ENCODE measurements around the gene SH3PXD2A. TPM values are rescaled to one million over a fixed set of nuclear protein-coding genes. Genes with fewer than 3 reads are reported as not detected.

Gene SH3PXD2A
- total and polyA plus RNA-seq, 9 of the 15 experiments (the other 6 are each of a cell fraction or from before 2014, with no cell fraction given) = 0.41 to 9.3 (median 2.5) TPM

DNA sequence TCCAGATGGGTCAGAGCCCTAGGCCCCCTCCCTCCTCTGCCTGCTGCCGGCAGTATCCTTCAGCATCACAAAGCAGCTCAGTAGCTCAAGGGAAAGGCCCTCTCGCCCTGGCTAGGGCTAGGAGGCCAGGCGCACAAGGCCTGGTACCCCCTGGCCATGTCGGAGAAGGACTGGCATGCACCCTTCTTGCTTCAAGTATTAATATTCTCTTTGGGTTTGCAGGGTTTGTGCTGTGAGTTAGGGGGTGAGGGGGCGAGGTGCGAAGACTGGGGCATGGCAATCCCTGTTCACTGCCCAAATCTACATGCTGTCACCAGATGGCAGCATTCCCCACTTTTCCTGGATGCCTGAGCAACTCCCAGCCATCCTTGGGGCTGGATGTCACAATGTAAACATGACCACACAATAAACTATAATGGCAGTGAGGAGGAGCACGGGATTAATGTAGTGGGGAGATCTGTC is 256.7 kb downstream of the SH3PXD2A start (continued):
- TF ChIP-seq POLR2AphosphoS2 (IDR thresholded peaks at IDR 0.05; ENCODE audit: low read length) = peak; percentile 45; the same call in 1 of the 2 replicates
- TF ChIP-seq RNF2 (IDR thresholded peaks at IDR 0.05) = no peak
- TF ChIP-seq SMC3 (conservative IDR thresholded peaks at IDR 0.05; ENCODE audit: insufficient read depth, low read depth, low read length) = peak; percentile 70
- no peak for TF ChIP-seq ZBTB8A (IDR thresholded peaks at IDR 0.05; ENCODE audit: partially characterized antibody)
- TF ChIP-seq FOXK1 (CRISPR knock-in tag; IDR thresholded peaks at IDR 0.05; ENCODE audit: borderline replicate concordance) = no peak
- TF ChIP-seq TRIM24 (IDR thresholded peaks at IDR 0.05) = no peak
- TF ChIP-seq SMAD4 (CRISPR knock-in tag; conservative IDR thresholded peaks at IDR 0.05) = no peak
- TF ChIP-seq, protein P1, sequence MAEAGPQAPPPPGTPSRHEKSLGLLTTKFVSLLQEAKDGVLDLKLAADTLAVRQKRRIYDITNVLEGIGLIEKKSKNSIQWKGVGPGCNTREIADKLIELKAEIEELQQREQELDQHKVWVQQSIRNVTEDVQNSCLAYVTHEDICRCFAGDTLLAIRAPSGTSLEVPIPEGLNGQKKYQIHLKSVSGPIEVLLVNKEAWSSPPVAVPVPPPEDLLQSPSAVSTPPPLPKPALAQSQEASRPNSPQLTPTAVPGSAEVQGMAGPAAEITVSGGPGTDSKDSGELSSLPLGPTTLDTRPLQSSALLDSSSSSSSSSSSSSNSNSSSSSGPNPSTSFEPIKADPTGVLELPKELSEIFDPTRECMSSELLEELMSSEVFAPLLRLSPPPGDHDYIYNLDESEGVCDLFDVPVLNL (CRISPR knock-in tag; IDR thresholded peaks at IDR 0.05; ENCODE audit: low read depth) = no peak
- TF ChIP-seq, protein P2, sequence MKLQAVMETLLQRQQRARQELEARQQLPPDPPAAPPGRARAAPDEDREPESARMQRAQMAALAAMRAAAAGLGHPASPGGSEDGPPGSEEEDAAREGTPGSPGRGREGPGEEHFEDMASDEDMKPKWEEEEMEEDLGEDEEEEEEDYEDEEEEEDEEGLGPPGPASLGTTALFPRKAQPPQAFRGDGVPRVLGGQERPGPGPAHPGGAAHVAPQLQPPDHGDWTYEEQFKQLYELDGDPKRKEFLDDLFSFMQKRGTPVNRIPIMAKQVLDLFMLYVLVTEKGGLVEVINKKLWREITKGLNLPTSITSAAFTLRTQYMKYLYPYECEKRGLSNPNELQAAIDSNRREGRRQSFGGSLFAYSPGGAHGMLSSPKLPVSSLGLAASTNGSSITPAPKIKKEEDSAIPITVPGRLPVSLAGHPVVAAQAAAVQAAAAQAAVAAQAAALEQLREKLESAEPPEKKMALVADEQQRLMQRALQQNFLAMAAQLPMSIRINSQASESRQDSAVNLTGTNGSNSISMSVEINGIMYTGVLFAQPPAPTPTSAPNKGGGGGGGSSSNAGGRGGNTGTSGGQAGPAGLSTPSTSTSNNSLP (IDR thresholded peaks at IDR 0.05; ENCODE audit: borderline replicate concordance, low read depth, low read length) = no peak
- 0 out of 2 replicates have a peak, but pooled peaks have one; percentile 4 for TF ChIP-seq CREM (IDR thresholded peaks at IDR 0.05; ENCODE audit: low read depth)
- peak; percentile 55 for TF ChIP-seq CEBPB (tag; IDR thresholded peaks at IDR 0.05)
- TF ChIP-seq, protein P3, sequence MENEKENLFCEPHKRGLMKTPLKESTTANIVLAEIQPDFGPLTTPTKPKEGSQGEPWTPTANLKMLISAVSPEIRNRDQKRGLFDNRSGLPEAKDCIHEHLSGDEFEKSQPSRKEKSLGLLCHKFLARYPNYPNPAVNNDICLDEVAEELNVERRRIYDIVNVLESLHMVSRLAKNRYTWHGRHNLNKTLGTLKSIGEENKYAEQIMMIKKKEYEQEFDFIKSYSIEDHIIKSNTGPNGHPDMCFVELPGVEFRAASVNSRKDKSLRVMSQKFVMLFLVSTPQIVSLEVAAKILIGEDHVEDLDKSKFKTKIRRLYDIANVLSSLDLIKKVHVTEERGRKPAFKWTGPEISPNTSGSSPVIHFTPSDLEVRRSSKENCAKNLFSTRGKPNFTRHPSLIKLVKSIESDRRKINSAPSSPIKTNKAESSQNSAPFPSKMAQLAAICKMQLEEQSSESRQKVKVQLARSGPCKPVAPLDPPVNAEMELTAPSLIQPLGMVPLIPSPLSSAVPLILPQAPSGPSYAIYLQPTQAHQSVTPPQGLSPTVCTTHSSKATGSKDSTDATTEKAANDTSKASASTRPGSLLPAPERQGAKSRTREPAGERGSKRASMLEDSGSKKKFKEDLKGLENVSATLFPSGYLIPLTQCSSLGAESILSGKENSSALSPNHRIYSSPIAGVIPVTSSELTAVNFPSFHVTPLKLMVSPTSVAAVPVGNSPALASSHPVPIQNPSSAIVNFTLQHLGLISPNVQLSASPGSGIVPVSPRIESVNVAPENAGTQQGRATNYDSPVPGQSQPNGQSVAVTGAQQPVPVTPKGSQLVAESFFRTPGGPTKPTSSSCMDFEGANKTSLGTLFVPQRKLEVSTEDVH (IDR thresholded peaks at IDR 0.05; ENCODE audit: low read depth, partially characterized antibody) = no peak
- no peak for TF ChIP-seq BACH1 (tag; IDR thresholded peaks at IDR 0.05)
- no peak for TF ChIP-seq POLR3A (IDR thresholded peaks at IDR 0.05; ENCODE audit: borderline replicate concordance, extremely low read depth, insufficient read depth, insufficient read length)
- TF ChIP-seq FOXM1 (IDR thresholded peaks at IDR 0.05; ENCODE audit: low read depth) = no peak
- TF ChIP-seq FOXM1 (CRISPR knock-in tag; IDR thresholded peaks at IDR 0.05; ENCODE audit: low read depth) = no peak
- peak; percentile 38; the same call in 1 of the 2 replicates for TF ChIP-seq CTBP1 (IDR thresholded peaks at IDR 0.05; ENCODE audit: borderline replicate concordance)
- TF ChIP-seq L3MBTL2 (IDR thresholded peaks at IDR 0.05) = 0 out of 2 replicates have a peak, but pooled peaks have one; percentile 54
- TF ChIP-seq ZNF175 (CRISPR knock-in tag; IDR thresholded peaks at IDR 0.05; ENCODE audit: low read depth) = no peak
- TF ChIP-seq SREBF2 (CRISPR knock-in tag; IDR thresholded peaks at IDR 0.05) = no peak
- peak; percentile 49; the same call in 1 of the 2 replicates for TF ChIP-seq CC2D1A (IDR thresholded peaks at IDR 0.05)
- no peak for TF ChIP-seq GATA2 (CRISPR knock-in tag; IDR thresholded peaks at IDR 0.05)
- TF ChIP-seq MYC (IDR thresholded peaks at IDR 0.05; ENCODE audit: low read depth, low read length) = no peak
- TF ChIP-seq MYC (CRISPR knock-in tag; IDR thresholded peaks at IDR 0.05; ENCODE audit: borderline replicate concordance, low read depth) = no peak
- no peak for TF ChIP-seq U2AF2 (optimal IDR thresholded peaks at IDR 0.05; ENCODE audit: low read depth, low read length)
- no peak for TF ChIP-seq TFAM (CRISPR knock-in tag; conservative IDR thresholded peaks at IDR 0.05)
- no peak for TF ChIP-seq OTX1 (CRISPR knock-in tag; IDR thresholded peaks at IDR 0.05)

Measured in K562 (cell line).